GM23248 (cell line): ENCODE results near the gene CAPN11. TPM values are rescaled to one million over a fixed set of nuclear protein-coding genes. Genes with fewer than 3 reads are reported as not detected.

Experiments used
- DNase-seq: peaks from one replicate; pipeline ENCODE4 v3.0.0-alpha.2; 2015
- H2AFZ ChIP-seq: fragments of 200-600 bp; sonication (generic); 2 replicates; pipeline ENCODE4 v1.6.1; 2016; ENCODE audit warnings: antibody characterized with exemption
- H3F3A ChIP-seq: fragments of 200-600 bp; sonication (generic); 2 replicates; pipeline ENCODE4 v1.6.1; 2016; ENCODE audit warnings: mild to moderate bottlenecking, antibody characterized with exemption, mixed run types; ENCODE audit not compliant: insufficient read depth
- H3K27ac ChIP-seq: fragments of 200-600 bp; sonication (generic); 2 replicates; pipeline ENCODE4 v1.5.1; 2016; ENCODE audit warnings: mild to moderate bottlenecking
- H3K27me3 ChIP-seq: fragments of 200-600 bp; sonication (generic); replicated peaks from 2 replicates; pipeline ENCODE4 v1.6.1; 2016; ENCODE audit warnings: mild to moderate bottlenecking; ENCODE audit not compliant: insufficient read depth
- H3K36me3 ChIP-seq: fragments of 200-600 bp; sonication (generic); 2 replicates; pipeline ENCODE4 v1.6.1; 2016; ENCODE audit warnings: low read depth, mild to moderate bottlenecking
- H3K4me1 ChIP-seq: fragments of 200-600 bp; sonication (generic); 2 replicates; pipeline ENCODE4 v1.6.1; 2016; ENCODE audit warnings: mild to moderate bottlenecking; ENCODE audit not compliant: insufficient read depth
- H3K4me2 ChIP-seq: fragments of 200-600 bp; sonication (generic); one replicate; pipeline ENCODE4 v1.6.1; 2016; ENCODE audit warnings: mild to moderate bottlenecking; ENCODE audit not compliant: unreplicated experiment
- H3K4me3 ChIP-seq: fragments of 200-600 bp; sonication (generic); 2 replicates; pipeline ENCODE4 v1.5.1; 2016; ENCODE audit warnings: mild to moderate bottlenecking
- H3K79me2 ChIP-seq: fragments of 200-600 bp; sonication (generic); 2 replicates; pipeline ENCODE4 v1.6.1; 2016; ENCODE audit warnings: mild to moderate bottlenecking; ENCODE audit not compliant: insufficient read depth
- H3K9ac ChIP-seq: fragments of 200-600 bp; sonication (generic); 2 replicates; pipeline ENCODE4 v1.6.1; 2016; ENCODE audit warnings: mild to moderate bottlenecking
- H3K9me2 ChIP-seq: fragments of 200-600 bp; sonication (generic); 2 replicates; pipeline ENCODE4 v1.6.1; 2016; ENCODE audit warnings: mixed run types, mild to moderate bottlenecking, moderate library complexity; ENCODE audit not compliant: insufficient read depth
- H3K9me3 ChIP-seq: fragments of 200-600 bp; sonication (generic); one replicate; pipeline ENCODE4 v1.6.1; 2017; ENCODE audit warnings: low read depth
- H4K20me1 ChIP-seq: fragments of 200-600 bp; sonication (generic); 2 replicates; pipeline ENCODE4 v1.6.0; 2016; ENCODE audit not compliant: insufficient read depth
- EZH2 ChIP-seq: fragments of 200-600 bp; sonication (generic); IDR thresholded peaks from 2 replicates; pipeline ENCODE4 v1.6.1; 2018; ENCODE audit warnings: antibody characterized with exemption, mild to moderate bottlenecking; ENCODE audit not compliant: insufficient read depth, poor library complexity, severe bottlenecking
- EZH2phosphoT487 ChIP-seq: fragments of 200-600 bp; sonication (generic); IDR thresholded peaks from 2 replicates; pipeline ENCODE4 v1.6.1; 2018; ENCODE audit warnings: antibody characterized with exemption, moderate library complexity, mild to moderate bottlenecking, low read depth; ENCODE audit not compliant: insufficient read depth
- WGBS, 2 experiments: methylation state at CpG; one replicate each; pipeline ENCODE4 v1.1.6; 2015 to 2017; ENCODE audit warnings: low lambda C conversion rate in 2 of 2, low coverage in 1 of 2; ENCODE audit errors: missing lambda C conversion rate in 2 of 2; 5-methylcytosine and 5-hydroxymethylcytosine counted together
- in situ Hi-C: fragments of 300-500 bp; cut with MboI; formaldehyde crosslinking; loops from 2 replicates; pipeline ENCODE4 v1.15.0; 2020
- polyA plus RNA-seq: library from polyadenylated mRNA; unstranded; fragments of >200 nt; fragmentation: Nextera tagmentation; extraction: Ambion mirVana; gene quantifications from 2 replicates; pipeline ENCODE4 v1.2.1, GENCODE V29; 2016
- total RNA-seq: library from RNA; depleted of rRNA; stranded (reverse); fragments of >200 nt; shearing (Covaris generic); gene quantifications from 2 replicates; pipeline ENCODE4 v1.2.3, GENCODE V29; 2014

CAPN11 gene
- total and polyA plus RNA-seq, 2 experiments from 2014 or later = not detected

DNA sequence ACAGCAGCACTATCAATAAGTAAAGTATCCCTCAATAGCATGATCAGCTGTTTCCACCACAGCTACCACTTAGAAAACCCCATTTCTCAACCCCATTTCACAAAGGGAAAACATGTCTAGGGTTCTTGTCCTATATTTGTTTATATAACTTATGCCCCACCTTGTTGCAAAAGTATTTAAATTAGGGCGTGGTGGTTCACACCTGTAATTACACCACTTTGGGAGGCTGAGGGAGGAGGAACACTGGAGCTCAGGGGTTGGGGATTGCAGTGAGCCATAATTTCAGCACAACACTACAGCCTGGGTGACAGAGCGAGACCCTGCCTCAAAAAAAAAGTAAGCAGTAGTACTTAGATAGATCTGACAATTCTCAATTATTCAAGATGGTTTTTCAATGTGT lies 35.1 kb upstream of the CAPN11 start:
- H4K20me1 ChIP-seq = peaks cover 17% of the 10 kb centered on the region; the same call in 1 of the 2 replicates
- no peaks in the 10 kb centered on the region for H3K9me3 ChIP-seq
- H3K4me3 ChIP-seq = no peak overlapping the region
- no peak for TF ChIP-seq EZH2phosphoT487
- no peak for TF ChIP-seq EZH2
- no peaks in the 10 kb centered on the region for H3K27me3 ChIP-seq
- H3K36me3 ChIP-seq = no peaks in the 10 kb centered on the region
- H3K9me2 ChIP-seq = no peaks in the 10 kb centered on the region
- DNase-seq = no peak
- no peak overlapping the region for H3K9ac ChIP-seq
- peaks cover 95% of the 10 kb centered on the region for H3K79me2 ChIP-seq
- in situ Hi-C loops = no loop called here
- H3K4me2 ChIP-seq = no peak overlapping the region
- peaks cover 25% of the 10 kb centered on the region for H3F3A ChIP-seq
- peak overlapping the region; percentile 18; the same call in 1 of the 2 replicates for H3K27ac ChIP-seq
- H2AFZ ChIP-seq = no peak overlapping the region
- H3K4me1 ChIP-seq = peaks cover 64% of the 10 kb centered on the region
- WGBS, 2 experiments = 78 to 91% methylated on average over 2 of the region's 2 CpGs

GRCh38 chr6:44126320-44127149 lies 32.1 kb upstream of the CAPN11 start:
- H3K36me3 ChIP-seq = no peaks in the 10 kb centered on the region
- peak overlapping the region; percentile 89 for H3K9ac ChIP-seq
- peak overlapping the region; percentile 80 for H3K27ac ChIP-seq
- no peaks in the 10 kb centered on the region for H3K27me3 ChIP-seq
- peak overlapping the region; percentile 87 for H3K4me2 ChIP-seq
- H3K4me1 ChIP-seq = peaks cover 37% of the 10 kb centered on the region
- H3K4me3 ChIP-seq = peak overlapping the region; percentile 80
- H2AFZ ChIP-seq = peak overlapping the region; percentile 76
- peaks cover 88% of the 10 kb centered on the region for H3K79me2 ChIP-seq
- H4K20me1 ChIP-seq = peaks cover 13% of the 10 kb centered on the region; the same call in 1 of the 2 replicates
- H3K9me2 ChIP-seq = no peaks in the 10 kb centered on the region
- 2% methylated on average over 21 to 24 of the region's 31 CpGs for WGBS, 2 experiments
- TF ChIP-seq EZH2phosphoT487 = 0 out of 2 replicates have a peak, but pooled peaks have one; percentile 32
- TF ChIP-seq EZH2 = no peak
- H3K9me3 ChIP-seq = no peaks in the 10 kb centered on the region
- in situ Hi-C loops = no loop called here
- DNase-seq = peak; percentile 86
- peaks cover 10% of the 10 kb centered on the region for H3F3A ChIP-seq

GRCh38 chr6:44127186-44128019 lies 31.2 kb upstream of the CAPN11 start, which contains the start of the genes MRPL14 and TMEM63B:
Gene MRPL14 (minus strand): TSS chr6:44127452. CDS start chr6:44116611, 10,841 bp downstream.
Gene TMEM63B (plus strand): TSS chr6:44127554. CDS start chr6:44134585, 7,031 bp downstream.
- Histone ChIP-seq H3K9ac (peak within 1 kb of the TSS; percentile 89), H3K9me2 (no peaks in the 10 kb centered on the region), H3F3A (peaks cover 10% of the 10 kb centered on the region), H3K79me2 (peaks cover 86% of the 10 kb centered on the region), H3K27me3 (no peaks in the 10 kb centered on the region), H2AFZ (peak within 1 kb of the TSS; percentile 81), H3K4me1 (peaks cover 31% of the 10 kb centered on the region), H3K4me2 (peak within 1 kb of the TSS; percentile 87), H3K36me3 (no peaks in the 10 kb centered on the region), H3K4me3 (peak within 1 kb of the TSS; percentile 86), H3K9me3 (no peaks in the 10 kb centered on the region), H3K27ac (peak within 1 kb of the TSS; percentile 80), H4K20me1 (peaks cover 13% of the 10 kb centered on the region; the same call in 1 of the 2 replicates)
- peak; percentile 97 for DNase-seq
- in situ Hi-C loops = no loop called here
- TF ChIP-seq EZH2phosphoT487 = no peak
- TF ChIP-seq EZH2 = no peak
- 1% methylated on average over 78 of the region's 80 CpGs; no CpG with 5 or more reads in 1 of the 2 experiments for WGBS, 2 experiments
